ENCODE measurements around the gene KLF9. TPM values are rescaled to one million over a fixed set of nuclear protein-coding genes. Genes with fewer than 3 reads are reported as not detected.

Gene KLF9
- total RNA-seq, 1 donor from 2014 or later: 35.5 TPM

DNA sequence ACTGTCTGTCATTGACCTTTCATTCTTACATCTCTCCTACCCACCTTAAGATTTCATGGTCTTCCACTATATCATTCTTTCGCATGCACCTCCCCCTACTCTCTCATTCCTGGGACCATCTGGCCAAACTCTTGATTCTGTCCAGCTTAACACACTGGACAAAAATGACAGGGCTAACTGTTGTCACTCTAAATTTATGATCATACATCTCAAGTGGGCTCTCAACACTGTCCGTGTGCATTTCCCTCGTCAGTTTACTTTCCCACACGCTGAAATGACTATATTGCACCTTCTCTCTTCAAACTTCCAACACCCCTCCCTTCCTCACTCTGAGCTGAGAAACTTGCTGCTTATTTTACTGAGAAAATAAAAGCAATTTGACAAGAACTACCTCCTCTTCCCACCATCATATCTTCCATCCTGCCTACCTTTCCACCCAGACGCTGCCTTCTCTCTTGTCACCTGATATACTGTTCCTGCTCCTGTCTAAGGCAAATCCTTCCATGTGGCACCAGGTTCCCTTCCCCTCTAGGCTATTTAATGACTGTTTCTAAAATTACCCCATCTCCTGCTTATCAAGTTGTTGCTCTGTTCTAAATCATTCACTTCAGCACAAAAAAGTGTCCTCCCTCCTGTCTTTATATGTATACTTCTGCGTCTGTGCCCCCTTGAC is 8.1 kb upstream of the KLF9 start:
- no peak for ATAC-seq
- no peak for DNase-seq (ENCODE audit: low spot score)

DNA sequence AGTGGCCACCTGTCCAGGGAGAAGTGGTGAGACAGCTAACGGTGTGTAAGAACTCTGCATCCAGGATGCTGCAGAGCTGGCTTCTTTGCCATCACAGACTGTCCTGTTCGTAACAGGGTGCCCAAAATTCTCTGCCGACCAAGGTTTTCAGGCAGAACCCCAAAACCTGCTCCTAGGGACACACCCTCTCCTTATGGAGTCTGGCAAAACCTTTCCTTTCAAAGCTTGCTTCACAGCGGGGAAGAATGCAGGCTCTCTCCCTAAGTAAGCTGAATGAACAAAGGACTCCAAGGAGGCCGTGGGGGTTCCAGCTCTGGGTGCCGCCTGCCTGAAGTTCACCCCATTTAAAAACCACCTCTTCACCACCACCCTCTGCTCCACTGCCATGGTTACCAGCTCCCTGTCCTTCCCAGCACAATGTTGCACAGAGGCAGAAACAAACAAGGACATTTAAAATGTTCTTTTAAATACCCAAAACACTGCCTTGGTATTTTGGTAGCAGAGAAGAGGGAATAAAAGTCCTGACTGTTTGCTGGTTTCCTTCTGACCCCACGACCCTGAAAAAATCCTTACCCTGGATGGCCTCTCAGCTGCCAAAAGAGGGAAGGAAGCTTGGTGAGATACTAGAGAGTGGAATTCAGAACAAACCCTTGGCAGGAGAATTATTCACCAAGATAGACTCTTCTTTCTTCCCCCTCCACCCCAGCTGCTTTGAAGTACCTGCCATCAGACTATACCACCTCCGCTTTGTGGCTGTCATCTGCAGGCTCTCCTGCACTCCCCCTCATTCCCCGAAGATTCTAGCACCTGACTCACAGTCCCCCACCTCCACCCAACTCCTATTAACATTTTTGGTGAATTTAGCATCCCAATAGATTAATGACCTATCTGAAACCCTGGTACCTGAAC is 7.1 kb upstream of the KLF9 start:
- DNase-seq (ENCODE audit: low spot score) (peak; percentile 49), ATAC-seq (no peak)

DNA sequence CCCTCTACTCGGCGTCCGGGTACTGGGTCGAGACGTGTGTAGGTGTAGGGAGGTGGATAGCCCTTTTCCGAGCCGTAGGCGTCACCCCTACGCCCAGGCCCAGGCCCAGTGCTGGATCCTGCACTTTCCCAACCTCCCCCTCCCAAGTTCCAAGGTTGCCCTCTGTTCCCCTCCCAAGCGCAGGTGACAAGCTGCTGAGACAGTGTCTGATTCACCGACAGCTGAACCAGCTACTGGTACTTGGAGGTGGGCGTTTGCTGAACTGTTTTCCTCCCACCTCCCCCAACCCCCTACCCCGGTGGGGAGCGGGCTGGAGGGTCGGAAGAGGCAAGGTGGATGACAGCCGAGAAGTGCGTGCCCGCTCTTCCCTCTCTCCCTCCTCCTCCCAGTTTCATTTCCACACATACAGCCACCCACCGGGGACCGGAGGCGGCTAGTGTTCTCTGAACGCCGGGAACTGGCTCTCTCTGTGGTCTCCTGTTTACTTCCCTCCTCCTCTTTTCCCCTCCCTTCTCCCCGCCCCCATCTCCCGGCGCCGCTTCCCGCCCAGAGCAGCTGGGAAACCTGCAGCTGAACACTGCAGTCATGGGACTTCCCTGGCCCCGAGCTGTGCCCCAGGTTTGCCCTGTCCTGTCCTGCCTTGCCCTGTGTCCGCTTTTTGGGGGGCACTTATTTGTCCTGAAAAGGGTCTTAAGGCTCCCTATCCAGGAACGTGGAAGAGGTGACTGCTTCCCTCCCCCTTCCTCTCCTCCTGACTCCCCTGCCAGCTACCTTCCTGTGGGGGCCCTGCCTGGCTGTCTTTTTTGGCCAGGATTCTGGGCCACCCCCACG is 6.2 kb upstream of the KLF9 start:
- ATAC-seq: peak; percentile 56
- peak; percentile 97 for DNase-seq (ENCODE audit: low spot score)

DNA sequence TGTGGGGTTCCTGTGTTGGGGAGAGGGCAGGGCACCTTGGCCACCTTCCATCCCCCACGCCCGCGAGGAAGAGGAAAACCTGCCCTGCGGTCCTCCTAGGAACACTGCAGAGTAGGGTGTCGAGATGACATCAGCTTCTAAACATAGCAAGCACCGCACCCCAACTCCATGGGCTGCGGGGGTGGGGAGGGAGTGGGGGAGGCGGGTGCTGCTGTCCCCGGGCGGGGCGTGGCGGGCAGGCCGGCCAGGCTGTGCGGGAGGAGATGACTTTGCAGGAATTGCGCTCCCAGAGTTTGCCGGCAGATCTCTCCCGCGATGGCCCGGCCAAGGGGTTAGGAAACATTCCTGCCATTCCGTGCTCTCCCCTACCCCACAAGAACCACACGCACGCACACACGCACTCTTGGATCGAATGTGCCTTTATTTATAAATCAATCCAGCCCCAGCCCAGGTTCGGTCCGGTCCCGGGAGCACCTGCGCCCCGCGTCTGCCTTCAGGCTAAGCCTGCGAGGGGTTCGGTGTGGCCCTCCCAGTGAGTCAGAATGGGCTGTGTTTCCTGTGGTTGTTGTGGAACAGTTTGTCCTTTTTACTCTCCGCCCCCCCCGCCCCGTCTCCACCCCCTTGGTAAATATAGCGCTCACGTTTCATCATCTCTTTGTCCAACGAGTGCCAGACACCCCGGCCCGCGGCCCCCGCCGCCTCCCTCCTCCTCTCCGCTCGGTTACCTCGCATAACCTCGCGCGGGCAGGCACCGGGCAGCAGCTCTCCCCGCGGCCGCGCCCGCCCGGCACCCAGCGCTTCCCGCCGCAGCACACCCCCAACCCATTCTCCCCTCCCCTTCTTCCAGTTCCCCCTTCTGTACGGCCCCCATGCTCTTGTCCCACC is 5.3 kb upstream of the KLF9 start:
- peak; percentile 61 for ATAC-seq
- peak; percentile 97 for DNase-seq (ENCODE audit: low spot score)

DNA sequence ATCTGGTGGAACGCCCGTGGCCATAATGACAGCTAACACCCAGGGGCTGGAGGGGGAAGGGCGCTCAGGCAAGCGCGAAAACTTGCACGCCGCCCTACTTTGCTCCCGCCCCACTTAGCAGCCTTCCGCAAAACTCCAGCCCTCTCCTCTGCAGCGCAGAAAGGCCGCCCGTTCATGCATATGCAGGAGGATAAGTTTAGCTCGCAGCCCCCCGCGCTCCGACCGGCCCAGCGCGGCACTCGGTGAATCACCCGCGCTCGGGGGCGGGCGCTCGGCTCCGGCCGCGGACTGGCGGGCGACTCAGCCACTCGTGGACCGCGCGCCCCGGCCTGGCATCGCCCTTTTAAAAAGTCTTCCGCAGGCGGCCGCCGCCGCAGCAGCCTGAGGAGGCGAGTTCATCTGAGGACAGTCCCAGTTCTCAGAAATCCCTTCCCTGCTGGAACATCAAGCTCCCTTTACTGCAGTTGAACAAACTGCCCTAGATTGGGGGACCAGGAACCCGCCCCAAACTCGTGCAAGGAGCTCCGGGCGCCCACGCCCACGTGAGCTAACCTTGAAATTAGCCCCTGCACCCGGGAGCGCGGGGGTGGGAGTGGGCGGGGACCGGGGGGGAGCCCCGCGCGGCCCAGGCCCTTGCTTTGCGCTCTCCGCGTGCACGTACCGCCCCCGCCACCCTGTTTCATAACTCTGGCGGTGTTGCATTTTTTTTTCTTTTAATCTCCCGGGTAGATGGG is 4.5 kb upstream of the KLF9 start:
- peak; percentile 50 for ATAC-seq
- peak; percentile 97 for DNase-seq (ENCODE audit: low spot score)

DNA sequence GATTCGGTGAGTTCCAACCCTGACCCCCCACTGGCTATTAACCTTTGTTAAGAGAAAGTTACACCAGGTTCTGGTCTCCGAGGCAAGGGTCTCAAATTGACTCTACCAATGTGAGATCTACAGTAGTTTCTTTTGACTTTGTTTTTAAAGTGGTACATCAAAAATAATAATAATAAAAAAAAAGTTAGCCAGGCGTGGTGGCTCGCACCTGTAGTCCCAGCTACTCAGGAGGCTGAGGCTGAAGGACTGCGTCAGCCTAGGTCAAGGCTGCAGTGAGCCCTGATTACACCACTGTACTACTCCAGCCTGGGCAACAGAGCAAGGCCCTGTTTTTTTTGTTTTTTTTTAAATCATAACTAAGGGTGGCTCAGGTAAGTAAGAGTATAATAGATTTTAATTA is 1.0 kb upstream of the KLF9 start:
- DNase-seq (ENCODE audit: low spot score) (no peak), ATAC-seq (no peak)

DNA sequence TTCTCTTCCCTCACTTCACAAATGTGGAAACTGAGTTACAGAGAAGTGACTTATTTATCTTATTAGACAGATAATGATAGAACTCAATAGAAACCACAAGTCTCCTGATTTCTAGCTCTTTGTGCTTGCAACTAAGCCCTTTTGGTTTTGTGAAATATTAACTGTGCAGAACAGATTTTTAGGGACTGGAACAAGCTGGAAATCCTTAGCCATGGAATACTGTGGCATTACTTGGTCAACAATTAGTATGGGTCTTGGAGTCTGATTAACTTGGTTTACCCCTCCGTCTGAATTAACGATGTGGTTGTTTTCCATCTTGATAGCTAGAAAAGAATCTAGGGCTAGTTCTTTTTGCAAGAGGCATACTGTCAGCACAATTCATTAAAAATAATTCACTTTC is 584 bp upstream of the KLF9 start:
- ATAC-seq (no peak), DNase-seq (ENCODE audit: low spot score) (no peak)

DNA sequence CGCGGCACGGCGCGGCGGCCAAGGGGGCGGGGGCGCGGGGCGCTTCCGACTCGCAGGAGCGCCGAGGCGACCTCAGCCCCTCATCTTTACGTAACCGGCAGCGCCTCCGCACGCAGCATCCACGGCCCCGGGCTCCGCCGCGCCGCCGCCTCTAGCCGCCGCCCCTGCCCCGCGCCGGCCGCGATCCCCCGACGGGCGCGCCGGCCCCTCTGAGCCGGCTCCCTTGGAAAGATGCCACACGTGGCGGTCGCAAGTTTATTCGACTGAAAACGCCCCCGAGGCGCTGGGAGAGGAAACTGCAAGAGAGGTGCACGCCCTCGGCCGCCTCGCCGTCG is 1.0 kb downstream of the KLF9 start:
- no peak for DNase-seq (ENCODE audit: low spot score)
- ATAC-seq: peak; percentile 7

DNA sequence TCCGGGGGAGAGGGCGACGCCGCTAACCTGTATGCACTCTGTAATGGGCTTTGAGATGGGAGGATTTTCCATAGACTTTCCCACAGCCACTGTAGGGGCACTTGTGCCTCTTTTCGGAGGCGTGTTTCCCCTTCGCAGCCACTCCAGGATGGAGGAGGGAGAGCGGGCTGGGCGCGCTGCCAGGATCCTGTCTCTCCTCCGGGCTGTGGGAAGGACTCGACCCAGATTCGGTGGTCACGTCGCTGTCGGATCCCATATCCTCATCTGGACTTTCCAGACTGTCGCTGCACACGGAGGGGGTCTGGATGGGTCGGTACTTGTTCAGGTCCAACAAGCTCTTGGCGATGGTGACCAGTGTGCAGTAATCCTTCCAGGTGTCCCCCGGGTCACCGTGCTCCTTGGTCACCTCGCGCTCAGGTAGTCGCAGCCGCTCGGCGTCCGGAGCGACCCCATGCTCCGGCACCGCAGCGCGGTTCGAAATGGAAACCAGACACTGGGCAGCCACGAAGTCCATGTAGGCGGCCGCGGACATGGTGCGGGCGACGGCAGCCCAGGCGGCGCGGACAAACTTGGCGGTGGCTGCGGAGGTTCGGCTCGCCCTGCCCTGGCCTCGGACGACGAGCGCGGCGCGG is 1.5 kb downstream of the KLF9 start:
- ATAC-seq (peak; percentile 37), DNase-seq (ENCODE audit: low spot score) (peak; percentile 84)

DNA sequence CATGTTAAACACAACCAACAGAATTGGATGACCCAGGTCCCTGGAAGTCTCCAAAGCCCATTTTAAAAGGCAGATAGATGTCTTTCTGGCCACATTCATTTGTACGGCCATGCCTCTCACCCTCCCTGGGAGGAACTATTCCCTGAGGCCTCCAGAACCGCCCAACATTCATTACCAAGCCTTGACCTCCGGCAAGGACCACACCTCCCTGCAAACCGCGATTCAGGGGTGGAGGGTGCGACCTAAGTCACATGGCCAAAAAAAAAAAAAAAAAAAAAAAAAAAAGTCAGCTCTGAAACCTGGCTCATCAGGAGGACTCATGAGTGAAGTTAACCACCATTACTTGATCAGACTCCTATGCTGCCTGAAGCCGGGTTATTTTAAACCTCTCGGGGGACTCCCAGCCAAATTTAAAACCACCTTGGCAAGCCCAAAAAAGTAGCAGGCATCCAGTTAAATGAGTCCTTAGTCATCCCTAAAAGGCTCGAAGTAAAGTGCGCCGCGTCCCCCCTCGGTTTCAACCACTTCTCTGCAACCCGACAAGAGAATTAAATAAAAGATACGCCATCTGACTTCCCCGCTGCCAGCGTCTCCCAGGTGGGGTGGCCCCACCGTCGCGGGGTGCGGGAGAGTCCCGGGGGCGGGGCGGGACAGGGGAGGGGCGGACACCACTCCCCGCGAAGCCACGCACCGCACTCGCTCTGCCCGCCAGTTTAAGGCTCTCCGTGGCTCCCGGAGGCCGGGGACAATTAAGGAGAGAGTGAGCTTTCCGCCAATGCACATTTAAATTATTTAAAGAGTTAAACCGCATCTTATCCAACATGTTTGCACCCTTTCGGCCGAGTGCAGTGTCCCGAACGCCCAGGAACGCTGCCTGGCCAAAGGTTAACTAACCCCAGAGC is 2.3 kb downstream of the KLF9 start:
- DNase-seq (ENCODE audit: low spot score): peak; percentile 76
- peak; percentile 57 for ATAC-seq

DNA sequence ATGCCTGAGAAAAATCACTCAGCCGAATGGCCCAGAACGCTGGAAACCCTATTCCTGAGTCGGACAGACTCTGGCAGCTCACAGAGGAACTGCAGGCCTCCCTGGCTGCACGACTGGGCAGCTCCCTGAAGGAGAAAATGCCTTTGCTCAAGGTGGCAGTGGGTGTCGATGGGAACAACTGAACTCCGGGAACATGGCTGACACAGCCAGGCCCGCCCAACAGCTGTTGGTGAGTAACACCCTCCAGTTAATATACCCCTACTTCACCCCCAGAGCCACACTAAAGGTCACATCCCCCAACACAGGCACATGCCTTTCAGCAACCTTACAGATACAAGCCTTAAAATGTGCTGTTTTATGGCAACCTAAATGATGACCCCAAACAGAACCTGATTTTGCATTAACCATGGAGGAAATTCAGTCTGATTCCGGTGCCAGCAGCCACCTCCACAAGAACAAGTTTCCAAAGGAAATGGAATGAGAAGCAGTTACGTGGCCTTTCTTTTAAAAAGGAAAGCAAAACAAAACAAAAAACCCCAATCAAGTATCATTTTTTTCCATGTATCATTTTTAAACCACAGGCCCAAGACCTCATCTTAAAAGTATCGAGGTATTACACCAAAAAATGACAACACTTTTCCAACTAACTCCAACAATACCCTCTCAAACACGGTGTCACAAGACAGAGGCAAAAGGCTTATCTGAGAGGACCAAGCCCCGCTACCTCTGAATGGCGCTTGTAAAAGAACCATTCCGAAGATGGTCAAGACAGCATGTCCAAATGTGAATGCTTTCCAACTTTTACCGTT is 3.1 kb downstream of the KLF9 start:
- ATAC-seq (peak; percentile 3), DNase-seq (ENCODE audit: low spot score) (peak; percentile 57)

DNA sequence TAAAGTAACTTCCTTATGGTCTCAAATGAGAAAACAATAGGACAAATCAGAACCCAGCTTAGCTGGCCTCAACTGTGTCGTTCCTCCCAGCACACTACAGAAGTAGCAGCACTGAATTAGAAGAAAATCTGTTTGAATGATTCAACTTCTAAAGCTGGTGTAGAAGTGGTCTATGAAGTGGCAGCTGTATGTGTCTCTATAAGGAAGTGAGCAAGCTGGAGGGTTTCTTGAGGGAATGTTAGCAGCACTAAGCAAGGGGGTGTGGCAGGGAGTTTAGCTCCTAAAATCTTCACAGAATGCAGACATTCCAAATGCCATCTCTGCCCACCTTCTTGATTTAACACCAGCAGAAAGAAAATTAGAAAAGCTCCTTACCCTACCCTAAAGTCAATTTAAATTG is 4.1 kb downstream of the KLF9 start:
- ATAC-seq (no peak), DNase-seq (ENCODE audit: low spot score) (no peak)

DNA sequence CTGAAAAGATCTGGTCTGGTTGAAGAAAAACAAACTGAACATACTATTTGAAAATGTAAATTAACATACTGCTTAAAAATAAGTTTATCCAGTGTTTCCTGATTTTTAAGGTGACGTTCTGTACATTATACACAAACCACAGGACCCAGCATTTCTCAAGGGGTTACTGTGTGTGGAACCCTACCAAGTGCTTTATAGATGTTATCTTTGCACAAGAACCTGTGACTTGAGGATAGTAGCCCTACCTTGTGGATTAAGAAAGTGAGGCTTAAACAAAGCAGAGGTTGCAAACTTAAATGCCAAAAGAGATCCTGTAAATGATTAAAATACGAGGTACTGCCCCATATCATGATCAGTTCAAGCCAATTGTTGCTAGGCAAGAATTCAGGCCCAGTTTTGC is 4.7 kb downstream of the KLF9 start:
- ATAC-seq: no peak
- DNase-seq (ENCODE audit: low spot score): no peak

DNA sequence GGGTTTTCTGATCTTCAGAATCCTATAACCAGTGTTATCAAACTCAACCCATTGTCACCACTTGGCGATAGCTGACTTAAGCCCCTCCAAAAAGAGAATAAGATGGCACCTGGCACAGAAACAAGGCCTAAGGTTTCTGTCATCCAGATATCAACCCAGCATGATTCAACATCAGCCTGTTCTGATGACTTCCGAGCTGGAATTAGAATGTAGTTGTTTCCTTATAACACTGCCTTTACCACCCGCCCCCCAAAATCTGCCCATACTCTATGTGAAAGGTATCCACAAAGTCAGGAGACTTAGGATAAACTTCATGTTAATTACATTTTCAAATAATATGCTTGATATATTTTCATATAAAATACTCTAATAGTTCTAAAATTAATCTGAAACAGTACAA is 5.2 kb downstream of the KLF9 start:
- ATAC-seq (no peak), DNase-seq (ENCODE audit: low spot score) (no peak)

DNA sequence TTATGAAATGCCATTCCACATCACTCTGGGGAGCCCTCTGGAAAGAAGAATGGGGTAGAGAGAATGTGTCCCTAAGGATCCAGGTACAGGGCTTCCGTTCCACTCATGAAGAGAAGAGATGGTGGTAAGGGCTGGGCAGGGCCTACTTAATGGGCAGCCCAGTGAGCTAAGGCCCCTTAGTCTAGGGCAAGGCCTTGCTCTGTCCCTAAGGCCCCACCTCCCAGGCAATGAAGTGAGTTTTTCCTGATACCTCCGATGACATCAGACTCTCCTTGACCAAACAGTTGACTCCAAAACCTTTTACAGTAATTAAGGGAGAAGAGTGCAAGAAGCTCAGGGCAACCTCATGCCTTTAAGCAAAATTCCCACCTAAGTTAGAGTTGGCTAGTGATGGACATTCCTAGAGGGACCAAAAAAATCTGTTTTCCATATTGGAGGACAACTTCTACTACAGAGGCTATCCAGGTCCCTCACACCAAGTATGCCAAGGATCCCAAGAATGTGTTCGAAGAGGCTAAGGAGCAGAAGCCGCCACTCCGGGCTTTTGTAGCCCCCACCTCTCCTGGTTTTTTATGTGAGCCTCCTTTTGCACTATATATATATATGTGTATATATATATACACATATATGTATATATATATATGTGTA is 5.9 kb downstream of the KLF9 start:
- no peak for DNase-seq (ENCODE audit: low spot score)
- ATAC-seq: no peak

DNA sequence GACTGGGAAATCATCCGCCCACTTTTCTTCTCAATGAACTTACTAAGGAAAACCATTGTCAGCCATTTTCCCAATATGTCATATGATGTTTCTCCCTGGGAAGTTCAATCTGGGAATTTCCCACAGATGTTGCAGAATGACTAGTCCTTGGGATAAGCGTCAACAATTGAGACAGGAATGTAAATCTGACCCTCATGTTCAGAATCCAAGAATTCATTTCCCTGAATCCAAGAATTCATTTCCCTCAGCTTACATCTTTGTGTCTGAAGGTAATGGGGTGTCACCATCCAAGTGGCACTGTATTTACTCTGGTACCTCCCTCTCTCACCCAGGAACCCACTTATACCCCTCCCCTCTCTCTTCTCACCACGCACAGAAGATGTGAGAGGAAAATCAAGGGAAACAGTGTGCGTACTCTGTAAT is 7.4 kb downstream of the KLF9 start:
- ATAC-seq (no peak), DNase-seq (ENCODE audit: low spot score) (no peak)

DNA sequence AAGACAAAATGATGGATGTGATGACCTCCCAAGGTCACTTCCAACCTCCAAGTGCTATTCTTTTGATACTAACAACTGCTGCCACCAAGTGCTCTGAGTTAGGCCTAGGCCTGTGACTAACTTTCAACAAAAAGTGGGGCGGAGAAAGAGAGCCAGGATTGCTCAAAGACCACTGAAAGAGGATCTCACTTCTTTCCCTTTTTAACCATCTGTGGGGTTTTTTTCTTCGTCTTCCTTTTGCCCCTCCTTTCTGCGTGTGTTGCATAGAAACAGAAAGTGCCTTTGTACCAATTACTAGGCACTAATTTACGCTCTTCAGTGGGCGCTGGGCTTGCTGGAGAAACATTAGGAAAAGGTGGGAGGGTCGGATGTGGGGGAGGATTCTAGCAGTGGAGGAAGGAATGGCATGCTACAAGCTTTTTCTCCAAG is 8.0 kb downstream of the KLF9 start:
- DNase-seq (ENCODE audit: low spot score): no peak
- ATAC-seq: no peak

All from left lobe of liver (tissue), 2 donors.